PC-3 (cell line): ENCODE measurements around the gene DMBX1. TPM values are rescaled to one million over a fixed set of nuclear protein-coding genes. Genes with fewer than 3 reads are reported as not detected.

ENCODE experiments used
- ATAC-seq: fragments of 200-7000 bp; cut with Tn5 transposase; 2 replicates; pipeline ENCODE4 v1.9.1; 2020; ENCODE audit warnings: mild to moderate bottlenecking, moderate library complexity
- BruUV-seq: library from RNA; stranded (reverse); fragments of 400-500 nt; replicated peaks from 2 replicates; lab custom pipeline; 2021; lab: Mats Ljungman, UMichigan
- CTCF ChIA-PET: fragments of 300-600 bp; sonication (Branson Sonifier 250); formaldehyde crosslinking; loops from one replicate; lab custom pipeline; 2022; ENCODE audit warnings: antibody characterized with exemption; lab: Charles Lee
- POLR2A ChIA-PET: fragments of 300-600 bp; sonication (Branson Sonifier 250); formaldehyde crosslinking; loops from one replicate; lab custom pipeline; 2022; ENCODE audit warnings: antibody characterized with exemption; ENCODE audit not compliant: unreplicated experiment; lab: Charles Lee
- DNase-seq: peaks from one replicate; pipeline ENCODE4 v3.0.0-alpha.2; 2015
- H2AFZ ChIP-seq: fragments of 300-600 bp; sonication (generic); 2 replicates; pipeline ENCODE4 v1.6.0; 2016; ENCODE audit warnings: antibody characterized with exemption, low read length
- H3F3A ChIP-seq: fragments of 300-600 bp; sonication (generic); one replicate; pipeline ENCODE4 v1.6.0; 2017; ENCODE audit warnings: antibody characterized with exemption, low read length, control low read depth, mild to moderate bottlenecking; ENCODE audit not compliant: unreplicated experiment
- H3K27ac ChIP-seq: fragments of 300-600 bp; sonication (generic); 2 replicates; pipeline ENCODE4 v1.5.1; 2016; ENCODE audit warnings: mild to moderate bottlenecking, low read length
- H3K27me3 ChIP-seq: fragments of 300-600 bp; sonication (generic); 2 replicates; pipeline ENCODE4 v1.6.1; 2016; ENCODE audit warnings: low read length, mixed read lengths
- H3K36me3 ChIP-seq: fragments of 300-600 bp; sonication (generic); 2 replicates; pipeline ENCODE4 v1.6.1; 2016; ENCODE audit warnings: low read depth, mixed run types, low read length, mixed read lengths
- H3K4me1 ChIP-seq: fragments of 300-600 bp; sonication (generic); 2 replicates; pipeline ENCODE4 v1.5.1; 2016; ENCODE audit warnings: low read length; ENCODE audit not compliant: insufficient read depth
- H3K4me2 ChIP-seq: fragments of 300-600 bp; sonication (generic); 2 replicates; pipeline ENCODE4 v1.6.0; 2016; ENCODE audit warnings: low read length
- H3K4me3 ChIP-seq: fragments of 300-600 bp; sonication (generic); 2 replicates; pipeline ENCODE4 v1.5.1; 2016; ENCODE audit warnings: mild to moderate bottlenecking, low read length, mixed read lengths
- H3K79me2 ChIP-seq: fragments of 300-600 bp; sonication (generic); 2 replicates; pipeline ENCODE4 v1.6.1; 2017; ENCODE audit warnings: low read length, mixed read lengths
- H3K9ac ChIP-seq: fragments of 300-600 bp; sonication (generic); 2 replicates; pipeline ENCODE4 v1.6.0; 2016; ENCODE audit warnings: mild to moderate bottlenecking, low read length
- H3K9me2 ChIP-seq: fragments of 300-600 bp; sonication (generic); replicated peaks from 2 replicates; pipeline ENCODE4 v1.6.1; 2016; ENCODE audit warnings: mixed run types, low read length, mixed read lengths
- H3K9me3 ChIP-seq: fragments of 300-600 bp; sonication (generic); 2 replicates; pipeline ENCODE4 v1.6.1; 2016; ENCODE audit warnings: low read length, mixed read lengths
- H4K20me1 ChIP-seq: fragments of 300-600 bp; sonication (generic); 2 replicates; pipeline ENCODE4 v1.6.1; 2016; ENCODE audit warnings: low read length, mixed read lengths
- CTCF ChIP-seq: fragments of 300-600 bp; sonication (generic); conservative IDR thresholded peaks from 2 replicates; pipeline ENCODE4 v1.5.1; 2017; ENCODE audit warnings: antibody characterized with exemption, low read depth, mild to moderate bottlenecking, low read length
- EZH2 ChIP-seq: fragments of 300-600 bp; sonication (generic); IDR thresholded peaks from one replicate; pipeline ENCODE4 v1.6.1; 2017; ENCODE audit warnings: antibody characterized with exemption, mild to moderate bottlenecking, low read length; ENCODE audit not compliant: unreplicated experiment
- EZH2phosphoT487 ChIP-seq: fragments of 300-600 bp; sonication (generic); IDR thresholded peaks from 2 replicates; pipeline ENCODE4 v1.6.1; 2018; ENCODE audit warnings: mild to moderate bottlenecking, antibody characterized with exemption, low read length, borderline replicate concordance
- intact Hi-C: fragments of 100-400 bp; cut with micrococcal nuclease; formaldehyde crosslinking; loops from 2 replicates; pipeline ENCODE4 v1.9.0; 2023
- total RNA-seq: library from RNA; depleted of rRNA; stranded (reverse); fragments of >200 nt; gene quantifications from 2 replicates; pipeline ENCODE4 v1.2.3, GENCODE V29; 2014

Gene DMBX1
- total RNA-seq, 1 experiment from 2014 or later, result 2.4 TPM

- Histone ChIP-seq H3K4me2 (no peak overlapping the region), H3K9ac (no peak overlapping the region), H3K4me1 (no peaks in the 10 kb centered on the region), H3K79me2 (no peaks in the 10 kb centered on the region), H3F3A (no peaks in the 10 kb centered on the region), H3K27ac (no peak overlapping the region), H3K4me3 (no peak overlapping the region), H3K27me3 (no peaks in the 10 kb centered on the region), H3K36me3 (no peaks in the 10 kb centered on the region), H3K9me3 (no peaks in the 10 kb centered on the region), H2AFZ (no peak overlapping the region), H4K20me1 (no peaks in the 10 kb centered on the region), H3K9me2 (no peaks in the 10 kb centered on the region)
- TF ChIP-seq EZH2phosphoT487, result no peak
- no peak for TF ChIP-seq CTCF
- no peak for TF ChIP-seq EZH2
- DNase-seq (no peak), ATAC-seq (no peak)
- POLR2A ChIA-PET, result no interaction called here
- CTCF ChIA-PET, result no interaction called here
- BruUV-seq, result no TSS peak
- intact Hi-C loops, result no loop called here
Observed at GRCh38 chr1:46497020-46497419, 7.4 kb downstream of the DMBX1 start.

- intact Hi-C loops, result no loop called here
- no peaks in the 10 kb centered on the region for H3F3A ChIP-seq
- H3K9ac ChIP-seq, result no peak overlapping the region
- H3K4me3 ChIP-seq, result no peak overlapping the region
- H3K27ac ChIP-seq, result no peak overlapping the region
- no TSS peak for BruUV-seq
- CTCF ChIA-PET, result no interaction called here
- H3K9me3 ChIP-seq, result no peaks in the 10 kb centered on the region
- no peak overlapping the region for H3K4me2 ChIP-seq
- H3K27me3 ChIP-seq, result no peaks in the 10 kb centered on the region
- H4K20me1 ChIP-seq, result no peaks in the 10 kb centered on the region
- POLR2A ChIA-PET, result no interaction called here
- no peaks in the 10 kb centered on the region for H3K4me1 ChIP-seq
- no peak for DNase-seq
- H3K9me2 ChIP-seq, result no peaks in the 10 kb centered on the region
- H3K36me3 ChIP-seq, result no peaks in the 10 kb centered on the region
- no peak overlapping the region for H2AFZ ChIP-seq
- TF ChIP-seq EZH2 (no peak), CTCF (no peak), EZH2phosphoT487 (no peak)
- no peak for ATAC-seq
- no peaks in the 10 kb centered on the region for H3K79me2 ChIP-seq
Observed at GRCh38 chr1:46497665-46498064, 8.0 kb downstream of the DMBX1 start.

GRCh38 chr1:46501528-46501927 is 11.9 kb downstream of the DMBX1 start:
- ChIA-PET CTCF (interaction anchor here (1.0 kb wide), 1 partner anchor 55 kb away, joined by 3 read pairs; no protein-coding TSS in a partner anchor), POLR2A (no interaction called here)
- H2AFZ ChIP-seq, result no peak overlapping the region
- H4K20me1 ChIP-seq, result no peaks in the 10 kb centered on the region
- H3K9ac ChIP-seq, result no peak overlapping the region
- no peaks in the 10 kb centered on the region for H3F3A ChIP-seq
- no peaks in the 10 kb centered on the region for H3K4me1 ChIP-seq
- H3K9me2 ChIP-seq, result no peaks in the 10 kb centered on the region
- TF ChIP-seq CTCF (no peak), EZH2phosphoT487 (no peak), EZH2 (no peak)
- H3K27me3 ChIP-seq, result no peaks in the 10 kb centered on the region
- no peak overlapping the region for H3K27ac ChIP-seq
- BruUV-seq, result no TSS peak
- H3K9me3 ChIP-seq, result no peaks in the 10 kb centered on the region
- no peak overlapping the region for H3K4me2 ChIP-seq
- intact Hi-C loops, result no loop called here
- H3K36me3 ChIP-seq, result no peaks in the 10 kb centered on the region
- ATAC-seq (no peak), DNase-seq (no peak)
- H3K79me2 ChIP-seq, result no peaks in the 10 kb centered on the region
- no peak overlapping the region for H3K4me3 ChIP-seq
